Activated CD8-positive, alpha-beta memory T cell treated with anti-CD3 and anti-CD28 coated beads for 4 hours (primary cell): ENCODE data around the gene RASSF4.

ENCODE experiments used
- DNase-seq, 2 donors: peaks; one replicate each; pipeline ENCODE4 v3.0.0-alpha.2; 2020; ENCODE audit warnings: low read depth in 2 of 2

The RASSF4 gene

GRCh38 chr10:44975431-44976331 lies 16.1 kb downstream of the RASSF4 start:
- no peak for DNase-seq

DNA sequence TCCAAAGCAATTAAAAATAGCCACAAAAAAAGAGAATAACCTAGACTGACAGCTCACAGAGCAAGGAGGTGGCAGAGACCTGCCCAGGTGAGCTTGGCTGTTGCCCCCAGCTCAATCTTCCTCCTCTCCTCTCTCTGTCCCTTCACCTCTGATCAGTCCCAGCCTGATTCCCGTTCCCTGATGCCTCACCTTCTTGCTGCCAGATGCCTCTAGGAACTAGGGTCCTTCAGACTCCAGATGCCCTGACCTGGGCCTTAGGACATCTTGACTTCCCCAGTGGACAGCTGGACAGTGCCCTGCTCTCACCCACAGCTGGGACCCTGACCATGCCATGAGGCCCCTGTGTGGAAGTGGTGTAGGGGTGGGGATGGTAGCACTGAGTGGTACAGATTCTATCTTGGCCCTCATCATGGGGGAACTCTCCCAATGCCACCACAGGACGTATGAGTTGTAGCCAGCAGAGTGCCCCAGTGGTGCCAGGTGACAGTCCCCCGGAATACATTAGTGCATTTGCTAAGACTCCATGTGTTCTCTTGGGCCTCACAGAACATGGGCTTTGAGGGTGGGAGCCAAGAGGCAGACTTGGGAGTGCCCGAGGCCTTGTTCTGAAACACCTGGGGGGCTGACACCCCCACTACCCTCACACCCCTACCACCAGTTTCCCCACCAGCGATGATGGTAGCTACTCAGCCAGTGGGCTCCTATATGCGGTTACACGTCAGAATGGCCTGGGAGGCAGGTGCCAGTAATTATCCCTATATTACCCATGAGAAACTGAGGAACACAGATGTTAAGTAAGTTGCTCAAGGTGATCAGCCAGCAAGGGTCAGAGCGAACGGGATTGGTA lies 17.0 kb downstream of the RASSF4 start:
- no peak for DNase-seq

- DNase-seq, result no peak
These were observed 17.9 kb downstream of the RASSF4 start for GRCh38 chr10:44977287-44978212.

DNA sequence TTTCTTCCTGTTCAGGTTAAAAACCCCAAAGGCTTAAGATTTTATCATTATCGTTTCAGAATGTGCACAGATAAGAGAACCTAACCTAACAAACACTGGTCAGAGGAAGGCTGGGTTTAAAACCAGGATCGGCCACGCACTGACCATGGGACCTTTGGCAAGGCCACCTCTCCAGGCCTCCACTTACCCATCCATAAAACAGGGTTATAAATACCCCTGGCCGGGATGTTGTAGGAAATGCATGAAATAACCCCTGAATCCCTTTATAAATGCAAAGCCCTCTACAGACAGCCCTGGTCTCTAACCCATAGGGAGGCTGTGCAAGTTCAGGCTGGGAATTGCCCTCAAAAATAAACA lies 18.6 kb downstream of the RASSF4 start:
- no peak for DNase-seq

- DNase-seq, result no peak
These were observed 19.1 kb downstream of the RASSF4 start, which contains the start of gene DEPP1 for GRCh38 chr10:44978570-44979280. TSS of gene DEPP1 (minus strand) at chr10:44978809. CDS start at chr10:44978030, 779 bp downstream.

DNA sequence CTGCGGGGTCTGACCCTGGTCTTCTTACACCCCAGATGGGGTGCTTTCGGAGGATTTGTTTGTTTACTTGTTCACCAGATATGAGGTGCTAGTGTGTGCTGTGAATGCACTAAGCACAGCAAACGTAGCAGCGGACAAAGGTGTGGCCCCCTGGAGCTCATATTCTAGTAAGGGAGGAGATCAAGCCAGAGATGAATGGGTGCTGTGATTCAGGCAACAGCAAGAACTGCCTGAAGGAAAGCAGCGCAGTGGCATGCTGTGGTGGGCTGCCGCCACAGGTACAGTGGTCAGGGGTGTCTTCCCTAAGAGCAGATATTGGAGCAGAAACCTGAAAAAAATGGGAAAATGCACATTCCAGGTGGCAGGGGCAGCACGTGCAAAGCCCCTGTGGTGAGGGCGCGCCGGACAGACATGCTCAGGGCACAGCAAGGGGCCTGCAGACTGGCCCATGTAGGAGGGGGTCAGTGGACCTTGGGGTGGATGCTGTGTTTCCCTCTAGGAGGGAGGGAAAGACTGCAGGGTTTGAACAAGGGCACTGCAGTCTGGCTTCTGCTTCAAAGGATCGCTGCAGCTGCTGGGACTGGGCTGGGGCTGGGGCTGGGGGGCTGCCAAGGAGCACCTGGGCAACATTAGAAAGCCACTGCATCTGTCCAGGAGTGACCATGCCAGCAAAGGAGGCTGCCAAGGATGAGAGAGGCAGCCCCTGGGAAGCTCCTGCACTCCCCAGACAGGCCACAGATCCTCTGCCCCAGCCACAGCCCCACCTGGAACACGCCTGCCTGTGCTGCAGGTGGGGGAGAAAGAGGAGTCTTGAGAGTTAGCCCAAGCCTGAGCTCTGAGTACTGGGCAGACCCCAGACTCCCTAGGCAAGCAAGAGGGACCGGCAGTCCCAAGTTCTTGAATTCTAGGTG lies 19.9 kb downstream of the RASSF4 start:
- no peak for DNase-seq

GRCh38 chr10:44980309-44981171 lies 20.9 kb downstream of the RASSF4 start:
- no peak for DNase-seq

- DNase-seq, result no peak
These were observed 21.8 kb downstream of the RASSF4 start for GRCh38 chr10:44981172-44982113.

DNA sequence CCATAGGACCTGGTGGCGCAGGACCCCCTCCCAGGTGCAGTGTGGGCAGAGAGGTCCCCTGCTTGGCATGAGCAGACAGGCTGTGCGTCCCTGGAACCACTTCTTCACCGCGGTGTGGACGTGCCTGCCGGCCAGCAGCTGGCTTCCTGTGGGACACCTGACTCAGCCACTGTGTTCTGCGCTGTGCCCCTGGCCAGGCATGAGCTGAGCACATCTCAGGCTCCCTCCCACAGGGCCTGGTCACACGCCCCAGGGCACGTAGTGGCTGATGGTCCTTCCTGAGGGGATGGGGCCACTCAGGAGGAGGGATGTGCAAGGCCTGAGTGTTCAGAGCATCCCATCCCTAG lies 22.5 kb downstream of the RASSF4 start:
- no peak for DNase-seq

DNA sequence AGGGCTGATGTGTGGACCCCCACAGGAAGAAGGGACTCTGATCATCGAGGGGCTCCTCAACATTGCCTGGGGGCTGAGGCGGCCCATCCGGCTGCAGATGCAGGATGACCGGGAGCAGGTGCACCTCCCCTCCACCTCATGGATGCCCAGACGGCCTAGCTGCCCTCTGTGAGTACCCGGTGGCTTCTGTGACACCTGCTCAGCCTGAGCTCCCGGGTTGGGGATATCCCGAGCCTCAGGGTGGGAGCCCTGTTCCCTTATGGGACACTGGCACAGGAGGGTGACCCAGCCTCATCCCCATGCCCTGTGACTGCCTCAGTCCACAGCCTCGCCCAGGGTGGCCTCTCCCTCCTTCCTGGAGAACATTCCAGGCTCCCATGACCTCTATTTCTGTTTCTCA lies 22.9 kb downstream of the RASSF4 start:
- no peak for DNase-seq

GRCh38 chr10:44983066-44983894 lies 23.7 kb downstream of the RASSF4 start:
- DNase-seq, result no peak

- DNase-seq, result no peak
These were observed 24.3 kb downstream of the RASSF4 start for GRCh38 chr10:44983895-44984278.

DNA sequence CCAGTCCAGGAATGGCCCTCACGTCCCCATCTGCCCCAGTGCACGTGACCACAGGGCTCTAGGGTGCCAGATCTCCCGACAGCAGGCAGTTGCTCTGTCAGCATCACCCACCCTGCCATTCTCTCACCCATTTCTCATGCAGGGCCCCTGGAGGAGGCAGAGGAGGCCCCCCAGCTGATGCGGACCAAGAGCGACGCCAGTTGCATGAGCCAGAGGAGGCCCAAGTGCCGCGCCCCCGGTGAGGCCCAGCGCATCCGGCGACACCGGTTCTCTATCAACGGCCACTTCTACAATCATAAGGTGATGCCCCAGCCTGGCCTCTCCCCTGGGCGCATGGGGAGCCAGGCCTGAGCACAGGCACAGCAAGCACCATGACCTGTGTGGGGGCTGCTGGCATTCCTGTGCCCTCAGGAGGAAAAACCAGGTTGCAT lies 25.1 kb downstream of the RASSF4 start:
- DNase-seq, result no peak

- no peak for DNase-seq
These were observed 25.6 kb downstream of the RASSF4 start for GRCh38 chr10:44985175-44985681.

GRCh38 chr10:44986179-44986578 lies 26.6 kb downstream of the RASSF4 start:
- DNase-seq, result no peak

DNA sequence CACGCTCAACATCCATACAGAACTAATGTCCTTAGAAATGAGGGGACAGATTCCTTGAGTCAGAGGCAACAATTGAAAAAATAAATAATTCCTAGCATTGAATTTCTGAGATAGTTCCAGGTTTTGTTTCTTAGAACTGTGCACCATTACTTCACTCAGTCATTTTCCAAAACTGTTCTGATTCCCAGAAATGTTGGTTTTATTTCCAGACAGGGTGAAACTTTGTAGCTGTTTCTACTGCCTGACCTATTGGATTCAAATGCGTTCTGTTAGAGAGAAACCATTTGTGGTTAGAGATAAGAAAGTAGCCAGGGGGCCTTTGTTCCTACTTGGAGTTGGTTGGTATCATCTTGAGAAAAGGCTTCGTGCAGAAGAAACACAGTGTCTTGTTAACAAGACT lies 27.1 kb downstream of the RASSF4 start:
- no peak for DNase-seq
